ENCODE measurements around the gene TRMT10B. TPM values are rescaled to one million over a fixed set of nuclear protein-coding genes. Genes with fewer than 3 reads are reported as not detected.
A peak's percentile ranks its signal among the peaks of the same experiment; 100 is the strongest.

The TRMT10B gene
- total and polyA plus RNA-seq, 10 of the 15 experiments (the other 5 are each of a cell fraction or from before 2014, with no cell fraction given), result 3.7 to 11.7 (median 6.8) TPM

GRCh38 chr9:37800631-37801286, 47.2 kb downstream of the TRMT10B start, which contains the start of gene DCAF10 (continued):
- TF ChIP-seq CUX1 (IDR thresholded peaks at IDR 0.05; ENCODE audit: insufficient replicate concordance, low read depth, low read length), result no peak

- no TSS peak for BruUV-seq (replicated peaks)
- intact Hi-C loops (cut with micrococcal nuclease; ENCODE audit: unreplicated experiment) (loop anchor here (2.0 to 5.0 kb wide), 3 partner anchors 17 to 219 kb away; partner anchors contain the start of genes EXOSC3 and SLC25A51), in situ Hi-C loops (cut with MboI) (no loop called here)
- peaks cover 3% of the 10 kb centered on the region; the same call in 1 of the 2 replicates for H4K20me1 ChIP-seq (ENCODE audit: control insufficient read depth, insufficient read depth)
- DNase-seq (ENCODE audit: low read depth, low spot score) (no peak), ATAC-seq (peak; percentile 70), FAIRE-seq (no peak)
- H3K36me3 ChIP-seq (ENCODE audit: control insufficient read depth in 2 of 2, insufficient read depth in 2 of 2, low read length in 1 of 2), result no peaks in the 10 kb centered on the region
- H3K4me1 ChIP-seq (ENCODE audit: control insufficient read depth, insufficient read depth, low read length), result peaks cover 10% of the 10 kb centered on the region; the same call in 1 of the 2 replicates
- ChIA-PET POLR2A (interaction anchor here (0.6 to 1.6 kb wide), 5 partner anchors 12 to 234 kb away, joined by 3 to 10 read pairs (median 3); partner anchors contain the start of gene EXOSC3), SMC1A (ENCODE audit: uncharacterized antibody, unreplicated experiment) (interaction anchor here (0.6 to 1.0 kb wide), 3 partner anchors 8 to 101 kb away, joined by 3 to 7 read pairs (median 4); no protein-coding TSS in a partner anchor), CTCF (interaction anchor here (0.7 to 3.1 kb wide), 3 partner anchors 17 to 497 kb away, joined by 3 to 13 read pairs (median 3); partner anchors contain the start of gene EXOSC3), RAD21 (ENCODE audit: unreplicated experiment) (interaction anchor here (0.9 to 1.1 kb wide), 2 partner anchors 16 to 102 kb away, joined by 4 read pairs; partner anchors contain the start of genes EXOSC3 and SLC25A51)
- 0% methylated on average over 39 of the region's 45 CpGs for WGBS (ENCODE audit: insufficient coverage, insufficient replicate concordance, low lambda C conversion rate, missing lambda C conversion rate)
- H3K4me2 ChIP-seq (ENCODE audit: control insufficient read depth, insufficient read depth), result peak overlapping the region; percentile 85
- peak overlapping the region; percentile 83 for H3K27ac ChIP-seq (ENCODE audit: control insufficient read depth, insufficient read depth)
- H3K27me3 ChIP-seq (replicated peaks in 1 of 2; ENCODE audit: control insufficient read depth in 2 of 2, insufficient read depth in 2 of 2, low read length in 1 of 2), result no peaks in the 10 kb centered on the region
- peak overlapping the region; percentile 90 for H3K9ac ChIP-seq (ENCODE audit: control insufficient read depth, insufficient read depth, low read length)
- TF ChIP-seq EGR1 (IDR thresholded peaks at IDR 0.05; ENCODE audit: borderline replicate concordance in 1 of 2, low read depth in 2 of 2, low read length in 2 of 2) (0 out of 3 replicates have a peak, but pooled peaks of 1 of the 2 experiments have one; percentile 9), ZNF274 (IDR thresholded peaks at IDR 0.05; ENCODE audit: insufficient read depth, insufficient read length) (no peak), LARP7 (IDR thresholded peaks at IDR 0.05) (peak; percentile 45)
- no peaks in the 10 kb centered on the region for H3K9me3 ChIP-seq (replicated peaks; ENCODE audit: control insufficient read depth, insufficient read depth, low read length)
- H3K79me2 ChIP-seq (ENCODE audit: control insufficient read depth, insufficient read depth, low read length), result peaks cover 46% of the 10 kb centered on the region
- H3K4me3 ChIP-seq, result peak overlapping the region; percentile 80
- H2AFZ ChIP-seq (ENCODE audit: control insufficient read depth, low read depth, low read length), result peak overlapping the region; percentile 99
These were observed 47.8 kb downstream of the TRMT10B start for GRCh38 chr9:37801287-37801850.
